Suprapubic skin (tissue), 3 donors: Measurements from ENCODE around the gene LRRC8E.
A peak's percentile ranks its signal among the peaks of the same experiment; 100 is the strongest.

Experiments used
- EP300 ChIP-seq: sonication (generic); formaldehyde crosslinking; IDR thresholded peaks from one replicate; pipeline ENCODE4 v1.6.1; 2017; ENCODE audit warnings: antibody characterized with exemption
- TF ChIP-seq, protein P1 (sequence below), 2 donors: fragments of 200-600 bp in 1 of 2; fragments of 450-650 bp in 1 of 2; sonication (generic) in 1 of 2; IDR thresholded peaks; one replicate each; pipeline ENCODE4 v1.5.1; 2016 to 2019; ENCODE audit warnings: antibody characterized with exemption in 2 of 2, mild to moderate bottlenecking in 1 of 2, moderate library complexity in 1 of 2

DNA sequence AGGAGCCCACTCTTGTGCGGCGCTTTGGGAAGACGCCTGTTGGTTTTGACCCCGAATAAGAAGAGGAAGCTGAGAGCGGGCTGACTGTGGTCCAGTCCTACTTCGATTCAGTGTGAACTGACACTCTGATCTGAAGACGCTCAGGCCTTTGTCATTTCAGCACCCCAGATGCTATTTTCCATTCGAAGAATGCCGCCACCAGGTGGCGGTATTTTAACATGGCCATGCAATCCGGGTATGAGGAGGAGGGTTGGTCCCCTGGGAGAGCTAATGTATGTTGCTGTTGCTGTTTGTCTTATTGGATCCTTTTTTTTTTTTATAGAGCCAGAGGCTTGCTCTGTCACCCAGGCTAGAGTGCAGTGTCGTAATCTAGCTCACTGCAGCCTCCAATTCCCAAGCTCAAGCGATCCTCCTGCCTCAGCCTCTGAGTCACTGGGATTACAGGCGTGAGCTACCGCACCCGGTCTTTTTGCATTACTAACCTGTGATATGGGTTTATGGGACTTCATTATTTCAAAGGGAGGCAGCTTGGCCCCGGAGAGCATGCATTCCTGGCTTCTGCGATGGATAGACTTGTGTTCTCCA lies 56.0 kb downstream of the LRRC8E start:
- TF ChIP-seq EP300, result no peak
- TF ChIP-seq, protein P1, sequence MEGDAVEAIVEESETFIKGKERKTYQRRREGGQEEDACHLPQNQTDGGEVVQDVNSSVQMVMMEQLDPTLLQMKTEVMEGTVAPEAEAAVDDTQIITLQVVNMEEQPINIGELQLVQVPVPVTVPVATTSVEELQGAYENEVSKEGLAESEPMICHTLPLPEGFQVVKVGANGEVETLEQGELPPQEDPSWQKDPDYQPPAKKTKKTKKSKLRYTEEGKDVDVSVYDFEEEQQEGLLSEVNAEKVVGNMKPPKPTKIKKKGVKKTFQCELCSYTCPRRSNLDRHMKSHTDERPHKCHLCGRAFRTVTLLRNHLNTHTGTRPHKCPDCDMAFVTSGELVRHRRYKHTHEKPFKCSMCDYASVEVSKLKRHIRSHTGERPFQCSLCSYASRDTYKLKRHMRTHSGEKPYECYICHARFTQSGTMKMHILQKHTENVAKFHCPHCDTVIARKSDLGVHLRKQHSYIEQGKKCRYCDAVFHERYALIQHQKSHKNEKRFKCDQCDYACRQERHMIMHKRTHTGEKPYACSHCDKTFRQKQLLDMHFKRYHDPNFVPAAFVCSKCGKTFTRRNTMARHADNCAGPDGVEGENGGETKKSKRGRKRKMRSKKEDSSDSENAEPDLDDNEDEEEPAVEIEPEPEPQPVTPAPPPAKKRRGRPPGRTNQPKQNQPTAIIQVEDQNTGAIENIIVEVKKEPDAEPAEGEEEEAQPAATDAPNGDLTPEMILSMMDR (IDR thresholded peaks at IDR 0.05), result peak; percentile 69 to 79
